Lower lobe of right lung (tissue), 2 donors: ENCODE data around the gene ZNF462. TPM values are rescaled to one million over a fixed set of nuclear protein-coding genes. Genes with fewer than 3 reads are reported as not detected.
A peak's percentile ranks its signal among the peaks of the same experiment; 100 is the strongest.

Experiments used
- ATAC-seq, 2 donors: fragments of 200-7000 bp; cut with Tn5 transposase; one replicate each; pipeline ENCODE4 v1.9.1; 2020 to 2022; ENCODE audit warnings: mild to moderate bottlenecking in 2 of 2, moderate library complexity in 2 of 2
- DNase-seq: peaks from one replicate; pipeline ENCODE4 v3.0.0-alpha.2; 2020
- H3K27ac ChIP-seq: fragments of 200-600 bp; one replicate; pipeline ENCODE4 v1.8.0; 2022
- H3K27me3 ChIP-seq: fragments of 200-600 bp; one replicate; pipeline ENCODE4 v1.8.0; 2022; ENCODE audit warnings: low read depth
- H3K36me3 ChIP-seq: fragments of 200-600 bp; one replicate; pipeline ENCODE4 v1.8.0; 2022; ENCODE audit warnings: mild to moderate bottlenecking
- H3K4me1 ChIP-seq: fragments of 200-600 bp; one replicate; pipeline ENCODE4 v1.8.0; 2022
- H3K4me3 ChIP-seq: fragments of 200-600 bp; one replicate; pipeline ENCODE4 v1.8.0; 2022; ENCODE audit warnings: mild to moderate bottlenecking
- H3K9me3 ChIP-seq: fragments of 200-600 bp; one replicate; pipeline ENCODE4 v1.8.0; 2022
- CTCF ChIP-seq: fragments of 200-600 bp; IDR thresholded peaks from one replicate; pipeline ENCODE4 v1.8.0; 2022; ENCODE audit warnings: antibody characterized with exemption, mild to moderate bottlenecking
- intact Hi-C: fragments of 100-400 bp; cut with DNase I; formaldehyde crosslinking; loops from one replicate; pipeline ENCODE4 v1.11.0; 2022
- total RNA-seq: library from RNA; stranded (reverse); fragmentation: NEBNext Ultra II Directional; extraction: Animal tissue kit (Norgen Biotek cat#: 25700); gene quantifications from one replicate; pipeline ENCODE4 v1.2.1, GENCODE V29; 2021
- donor health status: DM: no; HTN: yes; CAD: no; lungs with severe emphysema.

The ZNF462 gene
- total RNA-seq, 1 donor from 2014 or later, result 24.4 TPM

- intact Hi-C loops, result no loop called here
These were observed 65.4 kb downstream of the ZNF462 start for GRCh38 chr9:106928350-106928749.

GRCh38 chr9:106929471-106930177 is 66.7 kb downstream of the ZNF462 start:
- no peaks in the 10 kb centered on the region for H3K9me3 ChIP-seq
- H3K4me1 ChIP-seq, result peaks cover 16% of the 10 kb centered on the region
- no peak overlapping the region for H3K4me3 ChIP-seq
- no peaks in the 10 kb centered on the region for H3K27me3 ChIP-seq
- no peak overlapping the region for H3K27ac ChIP-seq
- no peak for DNase-seq
- TF ChIP-seq CTCF, result no peak
- H3K36me3 ChIP-seq, result peaks cover 53% of the 10 kb centered on the region
- ATAC-seq, result peak; percentile 74 to 84
- intact Hi-C loops, result no loop called here

More at GRCh38 chr9:106928350-106928749, 65.4 kb downstream of the ZNF462 start:
- Histone ChIP-seq H3K9me3 (no peaks in the 10 kb centered on the region), H3K27ac (no peak overlapping the region), H3K4me3 (no peak overlapping the region), H3K36me3 (peaks cover 65% of the 10 kb centered on the region), H3K27me3 (no peaks in the 10 kb centered on the region), H3K4me1 (peaks cover 16% of the 10 kb centered on the region)
- no peak for TF ChIP-seq CTCF
- no peak for DNase-seq
- no peak for ATAC-seq

- Histone ChIP-seq H3K27ac (no peak overlapping the region), H3K27me3 (no peaks in the 10 kb centered on the region), H3K36me3 (peaks cover 46% of the 10 kb centered on the region), H3K4me3 (no peak overlapping the region), H3K9me3 (no peaks in the 10 kb centered on the region), H3K4me1 (peaks cover 16% of the 10 kb centered on the region)
- TF ChIP-seq CTCF, result no peak
- DNase-seq, result no peak
- intact Hi-C loops, result no loop called here
- ATAC-seq, result no peak
These were observed 67.5 kb downstream of the ZNF462 start for GRCh38 chr9:106930477-106930876.

GRCh38 chr9:106931466-106931865 is 68.5 kb downstream of the ZNF462 start:
- Histone ChIP-seq H3K27me3 (no peaks in the 10 kb centered on the region), H3K27ac (no peak overlapping the region), H3K9me3 (no peaks in the 10 kb centered on the region), H3K4me3 (no peak overlapping the region), H3K4me1 (peaks cover 16% of the 10 kb centered on the region), H3K36me3 (peaks cover 55% of the 10 kb centered on the region)
- no peak for TF ChIP-seq CTCF
- ATAC-seq (no peak), DNase-seq (no peak)
- intact Hi-C loops, result no loop called here

GRCh38 chr9:106932178-106932577 is 69.2 kb downstream of the ZNF462 start:
- no peak for DNase-seq
- Histone ChIP-seq H3K4me3 (no peak overlapping the region), H3K36me3 (peaks cover 59% of the 10 kb centered on the region), H3K27ac (no peak overlapping the region), H3K4me1 (peaks cover 16% of the 10 kb centered on the region), H3K27me3 (no peaks in the 10 kb centered on the region), H3K9me3 (no peaks in the 10 kb centered on the region)
- TF ChIP-seq CTCF, result no peak
- intact Hi-C loops, result no loop called here
- ATAC-seq, result no peak
